Neural crest cell (in vitro differentiated cells): ENCODE results near the gene NUP160. TPM values are rescaled to one million over a fixed set of nuclear protein-coding genes. Genes with fewer than 3 reads are reported as not detected.

Experiments
- DNase-seq: peaks from one replicate; pipeline ENCODE4 v3.0.0; 2021; ENCODE audit warnings: low read depth, mixed read lengths, low spot score
- H3K27ac Mint-ChIP-seq: one replicate; pipeline ENCODE4 v1.8.0; 2021; ENCODE audit warnings: mild to moderate bottlenecking, mixed read lengths; ENCODE audit not compliant: unreplicated experiment
- H3K27me3 Mint-ChIP-seq: 2 replicates; pipeline ENCODE4 v1.8.0; 2021; ENCODE audit warnings: low read depth, mild to moderate bottlenecking, mixed read lengths
- H3K36me3 Mint-ChIP-seq: 2 replicates; pipeline ENCODE4 v1.8.0; 2021; ENCODE audit warnings: low read depth, mild to moderate bottlenecking, mixed read lengths
- H3K4me1 Mint-ChIP-seq: 2 replicates; pipeline ENCODE4 v1.8.0; 2021; ENCODE audit warnings: mixed read lengths
- H3K4me3 Mint-ChIP-seq: one replicate; pipeline ENCODE4 v1.8.0; 2021; ENCODE audit warnings: mild to moderate bottlenecking, mixed read lengths
- H3K9me3 Mint-ChIP-seq: 2 replicates; pipeline ENCODE4 v1.8.0; 2021; ENCODE audit warnings: mixed read lengths
- total RNA-seq: library from RNA; stranded (reverse); gene quantifications from 2 replicates; pipeline ENCODE4 v1.2.1, GENCODE V29; 2021
- TF ChIP-seq, protein P1 (sequence below): fragments of 200-600 bp; sonication (generic); conservative IDR thresholded peaks from 2 replicates; pipeline ENCODE4 v1.5.0; 2021; ENCODE audit warnings: antibody characterized with exemption, mild to moderate bottlenecking

Gene NUP160
- total RNA-seq, 1 donor from 2014 or later: 92.9 TPM

DNA sequence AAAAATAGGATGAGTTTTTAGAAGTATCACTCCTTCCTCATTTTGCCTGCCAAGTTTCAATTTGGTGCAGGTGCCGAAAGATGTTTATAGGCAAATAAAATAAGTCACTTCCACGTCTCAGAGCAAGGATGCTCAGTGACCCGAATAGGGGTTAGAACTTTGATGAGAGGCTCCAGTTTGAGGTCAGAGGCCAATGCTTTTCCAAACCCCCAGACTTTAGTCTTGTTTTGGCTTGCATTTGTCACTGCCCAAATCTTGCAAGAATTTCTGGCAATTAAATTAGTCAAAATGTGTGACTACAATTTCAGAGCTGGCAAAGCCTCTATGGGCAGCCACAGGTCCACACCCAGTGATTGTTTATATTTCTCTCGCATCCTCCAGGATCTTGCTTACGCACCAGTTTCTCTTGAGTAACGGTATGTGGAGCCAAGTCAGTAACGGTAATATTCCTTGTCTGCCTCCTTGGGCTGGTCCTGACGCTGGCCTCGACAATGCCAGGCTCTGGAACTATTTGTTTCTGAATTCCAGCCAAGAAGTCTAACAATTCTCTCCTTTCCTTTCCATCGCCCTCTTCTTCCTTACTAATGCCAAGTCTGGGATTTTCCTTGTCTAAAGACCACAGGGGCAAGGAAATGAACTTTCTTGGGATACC is 9.9 kb upstream of the NUP160 start:
- no peak overlapping the region for H3K4me3 Mint-ChIP-seq
- no peak for DNase-seq
- no peaks in the 10 kb centered on the region for H3K36me3 Mint-ChIP-seq
- no peak overlapping the region for H3K27ac Mint-ChIP-seq
- no peaks in the 10 kb centered on the region for H3K9me3 Mint-ChIP-seq
- H3K4me1 Mint-ChIP-seq: peaks cover 4% of the 10 kb centered on the region
- H3K27me3 Mint-ChIP-seq: no peaks in the 10 kb centered on the region
- TF ChIP-seq, protein P1, sequence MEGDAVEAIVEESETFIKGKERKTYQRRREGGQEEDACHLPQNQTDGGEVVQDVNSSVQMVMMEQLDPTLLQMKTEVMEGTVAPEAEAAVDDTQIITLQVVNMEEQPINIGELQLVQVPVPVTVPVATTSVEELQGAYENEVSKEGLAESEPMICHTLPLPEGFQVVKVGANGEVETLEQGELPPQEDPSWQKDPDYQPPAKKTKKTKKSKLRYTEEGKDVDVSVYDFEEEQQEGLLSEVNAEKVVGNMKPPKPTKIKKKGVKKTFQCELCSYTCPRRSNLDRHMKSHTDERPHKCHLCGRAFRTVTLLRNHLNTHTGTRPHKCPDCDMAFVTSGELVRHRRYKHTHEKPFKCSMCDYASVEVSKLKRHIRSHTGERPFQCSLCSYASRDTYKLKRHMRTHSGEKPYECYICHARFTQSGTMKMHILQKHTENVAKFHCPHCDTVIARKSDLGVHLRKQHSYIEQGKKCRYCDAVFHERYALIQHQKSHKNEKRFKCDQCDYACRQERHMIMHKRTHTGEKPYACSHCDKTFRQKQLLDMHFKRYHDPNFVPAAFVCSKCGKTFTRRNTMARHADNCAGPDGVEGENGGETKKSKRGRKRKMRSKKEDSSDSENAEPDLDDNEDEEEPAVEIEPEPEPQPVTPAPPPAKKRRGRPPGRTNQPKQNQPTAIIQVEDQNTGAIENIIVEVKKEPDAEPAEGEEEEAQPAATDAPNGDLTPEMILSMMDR: no peak

DNA sequence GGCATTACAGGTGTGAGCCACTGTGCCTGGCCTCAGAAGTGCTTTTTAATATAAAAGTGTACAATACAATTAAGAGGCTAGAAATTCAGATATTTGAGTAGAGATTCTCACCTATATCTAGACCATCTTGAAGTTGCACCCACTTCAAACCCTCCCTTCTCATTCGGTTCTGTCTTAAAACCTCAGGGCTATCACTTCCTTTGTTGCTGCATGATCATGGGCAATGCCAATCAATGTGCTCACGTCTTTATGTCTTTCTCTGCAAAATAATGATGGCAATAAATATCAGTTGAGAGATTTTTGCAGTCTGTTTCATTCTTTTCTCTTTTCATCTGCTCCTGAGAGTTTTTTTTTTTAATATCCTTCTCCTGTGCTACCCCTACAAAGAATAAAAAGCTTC is 9.3 kb upstream of the NUP160 start:
- Mint-ChIP-seq H3K4me3 (no peak overlapping the region), H3K36me3 (no peaks in the 10 kb centered on the region), H3K27me3 (no peaks in the 10 kb centered on the region), H3K27ac (no peak overlapping the region), H3K9me3 (no peaks in the 10 kb centered on the region), H3K4me1 (peaks cover 4% of the 10 kb centered on the region)
- TF ChIP-seq, protein P1: no peak
- no peak for DNase-seq

DNA sequence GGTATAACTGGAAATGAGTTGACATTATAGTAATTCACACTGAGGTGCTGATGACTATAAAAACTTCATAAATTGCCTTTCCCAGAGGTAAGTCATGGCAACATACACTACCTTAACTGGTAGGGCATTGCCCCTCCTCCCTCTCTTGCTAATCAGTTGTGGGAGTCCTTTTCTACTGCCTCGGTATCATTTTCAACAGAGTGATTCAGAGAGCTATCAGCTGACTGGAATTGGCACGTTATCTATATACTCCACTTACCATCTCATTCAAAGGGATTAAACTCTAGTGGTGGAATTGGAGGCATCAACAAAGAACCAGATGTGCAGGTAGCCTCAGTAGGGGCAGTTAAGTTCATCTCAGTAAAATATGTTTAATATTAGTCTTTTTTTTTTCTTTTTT is 8.0 kb upstream of the NUP160 start:
- peaks cover 4% of the 10 kb centered on the region for H3K4me1 Mint-ChIP-seq
- H3K4me3 Mint-ChIP-seq: peak overlapping the region; percentile 1
- TF ChIP-seq, protein P1: no peak
- H3K9me3 Mint-ChIP-seq: no peaks in the 10 kb centered on the region
- no peak overlapping the region for H3K27ac Mint-ChIP-seq
- no peaks in the 10 kb centered on the region for H3K36me3 Mint-ChIP-seq
- DNase-seq: no peak
- no peaks in the 10 kb centered on the region for H3K27me3 Mint-ChIP-seq

DNA sequence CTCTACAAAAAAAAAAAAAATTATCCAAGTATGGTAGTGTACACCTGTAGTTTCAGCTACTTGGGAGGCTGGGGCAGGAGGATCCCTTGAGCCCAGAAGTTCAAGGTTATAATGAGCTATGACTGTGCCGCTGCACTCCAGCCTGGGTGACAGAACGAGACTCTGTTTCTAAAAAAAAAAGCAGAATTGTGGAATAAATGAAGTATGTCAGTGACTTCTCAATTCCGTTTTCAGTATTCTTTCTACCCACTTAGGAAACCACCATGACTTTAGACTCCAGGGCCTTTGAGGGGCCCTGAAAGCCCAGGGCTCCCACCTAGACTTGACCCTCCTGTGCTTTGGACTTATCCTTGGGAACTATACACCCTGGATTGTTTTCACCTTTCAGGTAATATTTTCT is 6.5 kb upstream of the NUP160 start:
- H3K9me3 Mint-ChIP-seq: no peaks in the 10 kb centered on the region
- H3K27ac Mint-ChIP-seq: no peak overlapping the region
- no peak for DNase-seq
- H3K27me3 Mint-ChIP-seq: no peaks in the 10 kb centered on the region
- no peak overlapping the region for H3K4me3 Mint-ChIP-seq
- no peaks in the 10 kb centered on the region for H3K36me3 Mint-ChIP-seq
- peaks cover 4% of the 10 kb centered on the region for H3K4me1 Mint-ChIP-seq
- TF ChIP-seq, protein P1: no peak

DNA sequence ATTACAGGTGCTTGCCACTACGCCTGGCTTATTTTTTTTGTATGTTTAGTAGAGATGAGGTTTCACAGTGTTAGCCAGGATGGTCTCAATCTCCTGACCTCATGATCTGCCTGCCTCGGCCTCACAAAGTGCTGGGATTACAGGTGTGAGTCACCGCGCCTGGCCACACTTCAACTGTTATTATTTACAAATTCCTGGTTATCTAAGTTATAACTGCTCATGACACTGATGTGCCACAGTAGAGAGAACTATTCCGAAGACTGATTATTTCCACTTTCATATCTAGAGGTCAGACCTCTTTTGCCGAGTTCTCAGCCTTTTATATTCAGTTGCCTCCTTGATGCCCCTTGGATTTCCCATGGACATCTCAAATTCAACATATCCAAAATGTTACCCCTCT is 3.9 kb upstream of the NUP160 start:
- TF ChIP-seq, protein P1: no peak
- H3K4me1 Mint-ChIP-seq: peaks cover 18% of the 10 kb centered on the region
- no peak overlapping the region for H3K27ac Mint-ChIP-seq
- no peaks in the 10 kb centered on the region for H3K27me3 Mint-ChIP-seq
- H3K9me3 Mint-ChIP-seq: no peaks in the 10 kb centered on the region
- peaks cover 5% of the 10 kb centered on the region for H3K36me3 Mint-ChIP-seq
- H3K4me3 Mint-ChIP-seq: peak overlapping the region; percentile 64
- DNase-seq: no peak
